Esophagus muscularis mucosa (tissue), 3 donors: Measurements from ENCODE around the gene SCGB1C2.
"Not testable (repeated sequence)": the region's sequence is repeated elsewhere in the genome, so short reads cannot be mapped to it uniquely, and the experiment has no call there.

ENCODE experiments used
- POLR2A ChIP-seq: fragments of 450-650 bp; IDR thresholded peaks from one replicate; pipeline ENCODE4 v1.6.1; 2017; ENCODE audit warnings: antibody characterized with exemption, moderate library complexity, mild to moderate bottlenecking, low read depth
- TF ChIP-seq, protein P1 (sequence below), 3 experiments: fragments of 200-600 bp in 2 of 3; fragments of 450-650 bp in 1 of 3; sonication (generic) in 2 of 3; IDR thresholded peaks; one replicate each; pipeline ENCODE4 v1.5.1; 2017 to 2019; ENCODE audit warnings: antibody characterized with exemption in 3 of 3, mild to moderate bottlenecking in 2 of 3, moderate library complexity in 1 of 3

DNA sequence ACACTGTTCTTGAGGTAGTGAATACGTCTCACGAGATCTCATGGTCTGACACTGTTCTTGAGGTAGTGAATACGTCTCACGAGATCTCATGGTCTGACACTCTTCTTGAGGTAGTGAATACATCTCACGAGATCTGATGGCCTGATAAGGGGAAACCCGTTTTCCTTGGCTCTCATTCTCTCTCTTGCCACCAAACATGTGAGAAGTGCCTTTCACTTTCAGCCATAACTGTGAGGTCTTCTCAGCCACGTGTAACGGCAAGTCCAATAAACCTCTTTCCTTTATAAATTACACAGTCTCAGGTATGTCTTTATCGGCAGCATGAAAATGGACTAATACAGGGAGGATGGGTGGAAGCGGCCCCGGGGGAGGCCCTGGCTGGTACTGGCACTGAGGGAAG, 31.2 kb downstream of the SCGB1C2 start:
- TF ChIP-seq, protein P1, sequence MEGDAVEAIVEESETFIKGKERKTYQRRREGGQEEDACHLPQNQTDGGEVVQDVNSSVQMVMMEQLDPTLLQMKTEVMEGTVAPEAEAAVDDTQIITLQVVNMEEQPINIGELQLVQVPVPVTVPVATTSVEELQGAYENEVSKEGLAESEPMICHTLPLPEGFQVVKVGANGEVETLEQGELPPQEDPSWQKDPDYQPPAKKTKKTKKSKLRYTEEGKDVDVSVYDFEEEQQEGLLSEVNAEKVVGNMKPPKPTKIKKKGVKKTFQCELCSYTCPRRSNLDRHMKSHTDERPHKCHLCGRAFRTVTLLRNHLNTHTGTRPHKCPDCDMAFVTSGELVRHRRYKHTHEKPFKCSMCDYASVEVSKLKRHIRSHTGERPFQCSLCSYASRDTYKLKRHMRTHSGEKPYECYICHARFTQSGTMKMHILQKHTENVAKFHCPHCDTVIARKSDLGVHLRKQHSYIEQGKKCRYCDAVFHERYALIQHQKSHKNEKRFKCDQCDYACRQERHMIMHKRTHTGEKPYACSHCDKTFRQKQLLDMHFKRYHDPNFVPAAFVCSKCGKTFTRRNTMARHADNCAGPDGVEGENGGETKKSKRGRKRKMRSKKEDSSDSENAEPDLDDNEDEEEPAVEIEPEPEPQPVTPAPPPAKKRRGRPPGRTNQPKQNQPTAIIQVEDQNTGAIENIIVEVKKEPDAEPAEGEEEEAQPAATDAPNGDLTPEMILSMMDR (IDR thresholded peaks at IDR 0.05): not testable (repeated sequence)
- TF ChIP-seq POLR2A: not testable (repeated sequence)
